Naive thymus-derived CD4-positive, alpha-beta T cell (primary cell): ENCODE measurements around the gene STK39. TPM values are rescaled to one million over a fixed set of nuclear protein-coding genes. Genes with fewer than 3 reads are reported as not detected.

Experiments used
- ATAC-seq: fragments of 150-1000 bp; cut with Tn5 transposase; 2 replicates; pipeline ENCODE4 v1.10.0; 2021; ENCODE audit warnings: mild to moderate bottlenecking, moderate library complexity
- CTCF ChIA-PET: fragments of 350-600 bp; sonication (Branson Sonifier 250); formaldehyde crosslinking; loops from one replicate; lab custom pipeline; 2021; ENCODE audit warnings: antibody characterized with exemption; lab: Charles Lee
- POLR2A ChIA-PET: fragments of 350-600 bp; sonication (Branson Sonifier 250); formaldehyde crosslinking; loops from one replicate; lab custom pipeline; 2021; ENCODE audit warnings: antibody characterized with exemption, inconsistent platforms; lab: Charles Lee
- DNase-seq, 9 donors: peaks; one replicate each; pipeline versions ENCODE4 v3.0.0 to v3.0.0-alpha.2; 2020 to 2022; ENCODE audit warnings: mixed read lengths in 1 of 9
- H3K27ac ChIP-seq: one replicate; pipeline ENCODE4 v1.7.0; 2013; ENCODE audit warnings: mild to moderate bottlenecking, low read depth, low read length, moderate library complexity
- H3K27me3 ChIP-seq, 2 donors: one replicate each; pipeline ENCODE4 v1.7.0; 2013; ENCODE audit warnings: low read length in 2 of 2, mild to moderate bottlenecking in 2 of 2, moderate library complexity in 2 of 2; ENCODE audit not compliant: control insufficient read depth in 2 of 2, insufficient read depth in 2 of 2
- H3K36me3 ChIP-seq, 3 experiments: 1 replicate in 2 of 3; 2 replicates in 1 of 3; pipeline ENCODE4 v1.7.0; 2013; ENCODE audit warnings: low read length in 3 of 3, mild to moderate bottlenecking in 3 of 3, moderate library complexity in 1 of 3; ENCODE audit not compliant: insufficient read depth in 3 of 3, control insufficient read depth in 2 of 3
- H3K4me1 ChIP-seq, 2 donors: one replicate each; pipeline ENCODE4 v1.7.0; 2013; ENCODE audit warnings: low read length in 2 of 2, mild to moderate bottlenecking in 2 of 2, moderate library complexity in 1 of 2; ENCODE audit not compliant: control insufficient read depth in 2 of 2, insufficient read depth in 2 of 2
- H3K4me3 ChIP-seq: 2 replicates; pipeline ENCODE4 v1.7.0; 2013; ENCODE audit warnings: mild to moderate bottlenecking, low read length
- H3K9me3 ChIP-seq, 3 experiments: 1 replicate in 2 of 3; 2 replicates in 1 of 3; pipeline ENCODE4 v1.7.0; 2013; ENCODE audit warnings: low read length in 3 of 3; ENCODE audit not compliant: control insufficient read depth in 2 of 3
- H3K27ac Mint-ChIP-seq, 9 donors: one replicate each; pipeline ENCODE4 v1.8.0; 2020 to 2022; ENCODE audit warnings: mixed read lengths in 9 of 9, mild to moderate bottlenecking in 8 of 9, moderate library complexity in 5 of 9, inconsistent platforms in 2 of 9
- H3K27me3 Mint-ChIP-seq, 5 donors: one replicate each; pipeline ENCODE4 v1.8.0; 2021 to 2022; ENCODE audit warnings: mixed read lengths in 5 of 5, mild to moderate bottlenecking in 1 of 5
- H3K36me3 Mint-ChIP-seq, 5 donors: one replicate each; pipeline ENCODE4 v1.8.0; 2020 to 2022; ENCODE audit warnings: mixed read lengths in 5 of 5, mild to moderate bottlenecking in 3 of 5, inconsistent platforms in 1 of 5
- H3K4me1 Mint-ChIP-seq, 7 donors: one replicate each; pipeline ENCODE4 v1.8.0; 2020 to 2022; ENCODE audit warnings: mixed read lengths in 7 of 7, mild to moderate bottlenecking in 3 of 7, inconsistent platforms in 1 of 7
- H3K4me3 Mint-ChIP-seq, 10 donors: one replicate each; pipeline ENCODE4 v1.8.0; 2020 to 2022; ENCODE audit warnings: mild to moderate bottlenecking in 10 of 10, mixed read lengths in 10 of 10, moderate library complexity in 6 of 10, inconsistent platforms in 2 of 10
- H3K9me3 Mint-ChIP-seq, 11 donors: one replicate each; pipeline ENCODE4 v1.8.0; 2020 to 2022; ENCODE audit warnings: mixed read lengths in 11 of 11, mild to moderate bottlenecking in 4 of 11, inconsistent platforms in 1 of 11, moderate library complexity in 1 of 11
- intact Hi-C, 2 donors: fragments of 100-400 bp; cut with micrococcal nuclease; formaldehyde crosslinking; loops; one replicate each; pipeline ENCODE4 v1.15.1; 2023
- polyA plus RNA-seq, 2 donors: library from polyadenylated mRNA; unstranded; fragments of 300-500 nt; fragmentation: Illumina TruSeq; gene quantifications; one replicate each; pipeline ENCODE4 v1.2.3, GENCODE V29; 2021
- total RNA-seq, 6 experiments: library from RNA in 5 of 6; stranded (reverse) in 5 of 6; gene quantifications; 1 replicate in 5 of 6; 2 replicates in 1 of 6; pipeline ENCODE4 v1.2.3 and lab custom pipeline; 2021 to 2026

The STK39 gene
- total and polyA plus RNA-seq, 7 experiments from 2014 or later, result 2.7 to 33.9 (median 16.9) TPM

- Histone ChIP-seq H3K36me3 (no peaks in the 10 kb centered on the region), H3K4me1 (peaks cover 19 to 21% of the 10 kb centered on the region in 2 donors), H3K27me3 (no peaks in the 10 kb centered on the region), H3K9me3 (no peaks in the 10 kb centered on the region), H3K4me3 (no peak overlapping the region), H3K27ac (no peak overlapping the region)
- Mint-ChIP-seq H3K36me3 (peaks cover 0 to 7% (median 2%) of the 10 kb centered on the region in 5 donors), H3K4me3 (no peak overlapping the region), H3K4me1 (peaks cover 38 to 83% (median 77%) of the 10 kb centered on the region in 7 donors), H3K27me3 (no peaks in the 10 kb centered on the region), H3K27ac (no peak overlapping the region), H3K9me3 (no peaks in the 10 kb centered on the region)
- CTCF ChIA-PET, result no interaction called here
- DNase-seq, result no peak
- ATAC-seq, result no peak
- POLR2A ChIA-PET, result no interaction called here
- intact Hi-C loops, result no loop called here
These were observed 59.4 kb downstream of the STK39 start for GRCh38 chr2:168188002-168188401.

- no peak overlapping the region for H3K27ac ChIP-seq
These were observed 60.9 kb downstream of the STK39 start for GRCh38 chr2:168186452-168186851.

GRCh38 chr2:168185583-168186274 is 61.7 kb downstream of the STK39 start:
- Mint-ChIP-seq H3K27ac (no peak overlapping the region), H3K36me3 (peaks cover 0 to 20% (median 14%) of the 10 kb centered on the region in 5 donors), H3K4me3 (no peak overlapping the region), H3K27me3 (no peaks in the 10 kb centered on the region), H3K9me3 (no peaks in the 10 kb centered on the region), H3K4me1 (peaks cover 31 to 77% (median 64%) of the 10 kb centered on the region in 7 donors)
- Histone ChIP-seq H3K27ac (no peak overlapping the region), H3K27me3 (no peaks in the 10 kb centered on the region), H3K9me3 (no peaks in the 10 kb centered on the region), H3K4me1 (peaks cover 4 to 7% of the 10 kb centered on the region in 2 donors), H3K36me3 (peaks cover 0 to 4% (median 0%) of the 10 kb centered on the region in 3 experiments), H3K4me3 (no peak overlapping the region)
- no peak for DNase-seq
- ATAC-seq, result no peak
- CTCF ChIA-PET, result no interaction called here
- POLR2A ChIA-PET, result interaction anchor here (0.6 kb wide), 1 partner anchor 266 kb away, joined by 3 read pairs; no protein-coding TSS in a partner anchor
- intact Hi-C loops, result no loop called here

More at GRCh38 chr2:168186452-168186851, 60.9 kb downstream of the STK39 start:
- H3K27ac Mint-ChIP-seq, result no peak overlapping the region
- ChIA-PET POLR2A (interaction anchor here (0.6 kb wide), 1 partner anchor 265 kb away, joined by 3 read pairs; no protein-coding TSS in a partner anchor), CTCF (no interaction called here)
- DNase-seq, result no peak
- no peak for ATAC-seq
- Histone ChIP-seq H3K27me3 (no peaks in the 10 kb centered on the region), H3K9me3 (no peaks in the 10 kb centered on the region), H3K36me3 (peaks cover 0 to 4% (median 0%) of the 10 kb centered on the region in 3 experiments), H3K4me3 (no peak overlapping the region), H3K4me1 (peaks cover 5 to 7% of the 10 kb centered on the region in 2 donors)
- H3K4me1 Mint-ChIP-seq, result peaks cover 32 to 82% (median 71%) of the 10 kb centered on the region in 7 donors
- H3K4me3 Mint-ChIP-seq, result no peak overlapping the region
- intact Hi-C loops, result no loop called here
- no peaks in the 10 kb centered on the region for H3K27me3 Mint-ChIP-seq
- no peaks in the 10 kb centered on the region for H3K9me3 Mint-ChIP-seq
- H3K36me3 Mint-ChIP-seq, result peaks cover 0 to 16% (median 12%) of the 10 kb centered on the region in 5 donors

GRCh38 chr2:168184681-168185513 is 62.5 kb downstream of the STK39 start:
- Histone ChIP-seq H3K27ac (no peak overlapping the region), H3K4me1 (peaks cover 4 to 7% of the 10 kb centered on the region in 2 donors), H3K27me3 (no peaks in the 10 kb centered on the region), H3K36me3 (peaks cover 0 to 4% (median 0%) of the 10 kb centered on the region in 3 experiments), H3K4me3 (no peak overlapping the region), H3K9me3 (no peaks in the 10 kb centered on the region)
- ChIA-PET POLR2A (no interaction called here), CTCF (interaction anchor here (0.5 to 1.0 kb wide), 2 partner anchors 19 to 152 kb away, joined by 3 read pairs; no protein-coding TSS in a partner anchor)
- Mint-ChIP-seq H3K4me1 (peaks cover 25 to 68% (median 56%) of the 10 kb centered on the region in 7 donors), H3K9me3 (no peaks in the 10 kb centered on the region), H3K36me3 (peaks cover 0 to 25% (median 16%) of the 10 kb centered on the region in 5 donors), H3K27ac (no peak overlapping the region), H3K4me3 (no peak overlapping the region), H3K27me3 (no peaks in the 10 kb centered on the region)
- intact Hi-C loops, result no loop called here
- ATAC-seq (no peak), DNase-seq (no peak)

GRCh38 chr2:168183308-168183997 is 63.9 kb downstream of the STK39 start:
- H3K4me1 Mint-ChIP-seq, result peaks cover 31 to 64% (median 52%) of the 10 kb centered on the region in 7 donors
- no peak for DNase-seq
- ChIA-PET POLR2A (no interaction called here), CTCF (interaction anchor here (1.0 kb wide), 1 partner anchor 153 kb away, joined by 3 read pairs; no protein-coding TSS in a partner anchor)
- no peaks in the 10 kb centered on the region for H3K9me3 Mint-ChIP-seq
- Histone ChIP-seq H3K9me3 (no peaks in the 10 kb centered on the region), H3K27ac (no peak overlapping the region), H3K27me3 (no peaks in the 10 kb centered on the region), H3K36me3 (peaks cover 0 to 4% (median 0%) of the 10 kb centered on the region in 3 experiments), H3K4me1 (peaks cover 7 to 9% of the 10 kb centered on the region in 2 donors), H3K4me3 (no peak overlapping the region)
- peak overlapping the region in 1 of 9 donors; percentile 23 for H3K27ac Mint-ChIP-seq
- H3K4me3 Mint-ChIP-seq, result no peak overlapping the region
- intact Hi-C loops, result loop anchor here in 1 of 2 donors (2.0 kb wide), 1 partner anchor 17 kb away; no protein-coding TSS in a partner anchor
- no peaks in the 10 kb centered on the region for H3K27me3 Mint-ChIP-seq
- H3K36me3 Mint-ChIP-seq, result peaks cover 0 to 34% (median 27%) of the 10 kb centered on the region in 5 donors
- ATAC-seq, result no peak
